ENCODE measurements around the gene WDFY1.

DNA sequence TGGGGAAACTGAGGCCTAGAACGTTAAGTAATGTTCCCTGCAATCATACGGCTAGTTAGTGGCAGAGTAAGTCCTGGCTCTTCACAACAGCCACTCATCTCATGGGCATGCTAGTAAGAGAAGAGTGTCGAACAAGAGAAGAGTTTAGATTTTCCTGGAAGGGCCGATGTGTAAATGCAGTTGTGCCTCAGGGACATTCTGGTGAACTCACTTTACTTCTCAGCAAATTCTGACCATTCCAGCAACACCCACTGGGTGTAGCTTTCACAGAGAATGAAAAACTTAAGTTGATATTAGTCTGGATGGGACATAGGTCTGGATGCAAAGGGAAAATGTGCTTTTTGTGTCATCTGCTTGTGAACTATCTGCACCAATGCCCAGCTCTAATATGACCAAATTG, 35.7 kb upstream of the WDFY1 start:
- TF ChIP-seq, protein P1, sequence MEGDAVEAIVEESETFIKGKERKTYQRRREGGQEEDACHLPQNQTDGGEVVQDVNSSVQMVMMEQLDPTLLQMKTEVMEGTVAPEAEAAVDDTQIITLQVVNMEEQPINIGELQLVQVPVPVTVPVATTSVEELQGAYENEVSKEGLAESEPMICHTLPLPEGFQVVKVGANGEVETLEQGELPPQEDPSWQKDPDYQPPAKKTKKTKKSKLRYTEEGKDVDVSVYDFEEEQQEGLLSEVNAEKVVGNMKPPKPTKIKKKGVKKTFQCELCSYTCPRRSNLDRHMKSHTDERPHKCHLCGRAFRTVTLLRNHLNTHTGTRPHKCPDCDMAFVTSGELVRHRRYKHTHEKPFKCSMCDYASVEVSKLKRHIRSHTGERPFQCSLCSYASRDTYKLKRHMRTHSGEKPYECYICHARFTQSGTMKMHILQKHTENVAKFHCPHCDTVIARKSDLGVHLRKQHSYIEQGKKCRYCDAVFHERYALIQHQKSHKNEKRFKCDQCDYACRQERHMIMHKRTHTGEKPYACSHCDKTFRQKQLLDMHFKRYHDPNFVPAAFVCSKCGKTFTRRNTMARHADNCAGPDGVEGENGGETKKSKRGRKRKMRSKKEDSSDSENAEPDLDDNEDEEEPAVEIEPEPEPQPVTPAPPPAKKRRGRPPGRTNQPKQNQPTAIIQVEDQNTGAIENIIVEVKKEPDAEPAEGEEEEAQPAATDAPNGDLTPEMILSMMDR (IDR thresholded peaks at IDR 0.05): no peak
- no peak for TF ChIP-seq POLR2A (IDR thresholded peaks at IDR 0.05)
